ENCODE results near the gene ZSWIM8.

DNA sequence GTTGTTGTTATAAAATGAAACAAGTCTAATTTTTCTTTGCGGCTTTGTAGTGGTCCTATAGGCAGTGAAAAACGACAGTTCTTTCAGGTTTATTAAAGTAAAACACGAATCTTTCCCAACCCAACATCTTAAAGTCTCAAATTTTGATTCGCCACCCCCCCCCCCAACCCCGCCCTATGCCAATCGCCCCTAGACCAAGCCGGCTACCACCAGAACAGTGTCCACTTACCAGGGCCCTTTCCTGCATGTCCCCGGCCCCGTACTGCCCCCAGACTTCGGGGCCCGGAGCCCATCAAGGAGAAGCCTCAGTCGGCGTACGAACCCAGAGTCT, 3.9 kb upstream of the ZSWIM8 start:
- TF ChIP-seq, protein P1, sequence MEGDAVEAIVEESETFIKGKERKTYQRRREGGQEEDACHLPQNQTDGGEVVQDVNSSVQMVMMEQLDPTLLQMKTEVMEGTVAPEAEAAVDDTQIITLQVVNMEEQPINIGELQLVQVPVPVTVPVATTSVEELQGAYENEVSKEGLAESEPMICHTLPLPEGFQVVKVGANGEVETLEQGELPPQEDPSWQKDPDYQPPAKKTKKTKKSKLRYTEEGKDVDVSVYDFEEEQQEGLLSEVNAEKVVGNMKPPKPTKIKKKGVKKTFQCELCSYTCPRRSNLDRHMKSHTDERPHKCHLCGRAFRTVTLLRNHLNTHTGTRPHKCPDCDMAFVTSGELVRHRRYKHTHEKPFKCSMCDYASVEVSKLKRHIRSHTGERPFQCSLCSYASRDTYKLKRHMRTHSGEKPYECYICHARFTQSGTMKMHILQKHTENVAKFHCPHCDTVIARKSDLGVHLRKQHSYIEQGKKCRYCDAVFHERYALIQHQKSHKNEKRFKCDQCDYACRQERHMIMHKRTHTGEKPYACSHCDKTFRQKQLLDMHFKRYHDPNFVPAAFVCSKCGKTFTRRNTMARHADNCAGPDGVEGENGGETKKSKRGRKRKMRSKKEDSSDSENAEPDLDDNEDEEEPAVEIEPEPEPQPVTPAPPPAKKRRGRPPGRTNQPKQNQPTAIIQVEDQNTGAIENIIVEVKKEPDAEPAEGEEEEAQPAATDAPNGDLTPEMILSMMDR (IDR thresholded peaks at IDR 0.05) = no peak
- TF ChIP-seq POLR2A (IDR thresholded peaks at IDR 0.05) = no peak
